GM23338 (cell line): ENCODE measurements around the gene ERGIC3. TPM values are rescaled to one million over a fixed set of nuclear protein-coding genes. Genes with fewer than 3 reads are reported as not detected.

ENCODE experiments used
- ATAC-seq: fragments of 200-7000 bp; cut with Tn5 transposase; 3 replicates; pipeline ENCODE4 v1.9.1; 2020
- DNase-seq: peaks from one replicate; pipeline ENCODE4 v3.0.0-alpha.2; 2015; ENCODE audit warnings: low spot score
- H2AFZ ChIP-seq: fragments of 200-600 bp; sonication (generic); 2 replicates; pipeline ENCODE4 v1.8.0; 2016; ENCODE audit warnings: antibody characterized with exemption, mild to moderate bottlenecking, moderate library complexity
- H3F3A ChIP-seq: fragments of 200-600 bp; sonication (generic); replicated peaks from 2 replicates; pipeline ENCODE4 v1.8.0; 2017; ENCODE audit warnings: antibody characterized with exemption, mixed run types, low read depth
- H3K27ac ChIP-seq: fragments of 200-600 bp; sonication (generic); 2 replicates; pipeline ENCODE4 v1.6.1; 2016; ENCODE audit warnings: low read depth
- H3K27me3 ChIP-seq: fragments of 200-600 bp; sonication (generic); 2 replicates; pipeline ENCODE4 v1.8.0; 2016; ENCODE audit warnings: mild to moderate bottlenecking, mixed run types, moderate library complexity; ENCODE audit not compliant: insufficient read depth
- H3K36me3 ChIP-seq: fragments of 200-600 bp; sonication (generic); 2 replicates; pipeline ENCODE4 v1.8.0; 2016; ENCODE audit warnings: mild to moderate bottlenecking; ENCODE audit not compliant: insufficient read depth
- H3K4me1 ChIP-seq: fragments of 200-600 bp; sonication (generic); 2 replicates; pipeline ENCODE4 v1.8.0; 2016; ENCODE audit warnings: mild to moderate bottlenecking, moderate library complexity; ENCODE audit not compliant: insufficient read depth
- H3K4me2 ChIP-seq: fragments of 200-600 bp; sonication (generic); 2 replicates; pipeline ENCODE4 v1.7.1; 2017; ENCODE audit warnings: mixed run types
- H3K4me3 ChIP-seq: fragments of 200-600 bp; sonication (generic); 2 replicates; pipeline ENCODE4 v1.6.1; 2016; ENCODE audit warnings: mixed run types
- H3K79me2 ChIP-seq: fragments of 200-600 bp; sonication (generic); replicated peaks from 2 replicates; pipeline ENCODE4 v1.8.0; 2017; ENCODE audit warnings: mild to moderate bottlenecking; ENCODE audit not compliant: insufficient read depth
- H3K9me2 ChIP-seq: fragments of 200-600 bp; sonication (generic); 2 replicates; pipeline ENCODE4 v1.8.0; 2017; ENCODE audit not compliant: insufficient read depth
- H4K20me1 ChIP-seq: fragments of 200-600 bp; sonication (generic); replicated peaks from 2 replicates; pipeline ENCODE4 v1.8.0; 2017; ENCODE audit warnings: mild to moderate bottlenecking; ENCODE audit not compliant: insufficient read depth
- H3K27ac Mint-ChIP-seq: 2 replicates; pipeline ENCODE4 v1.8.0; 2020; ENCODE audit warnings: inconsistent platforms, mild to moderate bottlenecking, moderate library complexity, mixed read lengths
- H3K27me3 Mint-ChIP-seq: 3 replicates; pipeline ENCODE4 v1.8.0; 2022; ENCODE audit warnings: low read depth, mild to moderate bottlenecking, moderate library complexity, mixed read lengths, inconsistent platforms; ENCODE audit not compliant: insufficient read depth, poor library complexity
- H3K36me3 Mint-ChIP-seq: 3 replicates; pipeline ENCODE4 v1.8.0; 2021; ENCODE audit warnings: low read depth, mild to moderate bottlenecking, inconsistent platforms, moderate library complexity, mixed read lengths
- H3K4me1 Mint-ChIP-seq: 3 replicates; pipeline ENCODE4 v1.8.0; 2020; ENCODE audit warnings: mild to moderate bottlenecking, inconsistent platforms, mixed read lengths
- H3K4me3 Mint-ChIP-seq: 3 replicates; pipeline ENCODE4 v1.8.0; 2021; ENCODE audit warnings: moderate library complexity, mild to moderate bottlenecking, inconsistent platforms, mixed read lengths
- H3K9me3 Mint-ChIP-seq: 3 replicates; pipeline ENCODE4 v1.8.0; 2020; ENCODE audit warnings: moderate library complexity, mild to moderate bottlenecking, inconsistent platforms, mixed read lengths
- CREB1 ChIP-seq: fragments of 250-450 bp; sonication (Bioruptor Pico); IDR thresholded peaks from 2 replicates; pipeline ENCODE4 v1.5.0; 2020; ENCODE audit warnings: low read depth, mild to moderate bottlenecking, moderate library complexity
- EZH2 ChIP-seq: fragments of 200-600 bp; sonication (generic); IDR thresholded peaks from one replicate; pipeline ENCODE4 v1.8.0; 2017; ENCODE audit warnings: antibody characterized with exemption, mild to moderate bottlenecking, low read depth; ENCODE audit not compliant: unreplicated experiment
- EZH2phosphoT487 ChIP-seq: fragments of 200-600 bp; sonication (generic); IDR thresholded peaks from one replicate; pipeline ENCODE4 v1.8.1; 2018; ENCODE audit warnings: antibody characterized with exemption; ENCODE audit not compliant: unreplicated experiment
- JUNB ChIP-seq: IDR thresholded peaks from one replicate; pipeline ENCODE4 v1.6.1; 2016; ENCODE audit warnings: antibody characterized with exemption; ENCODE audit not compliant: unreplicated experiment
- NANOG ChIP-seq: IDR thresholded peaks from 2 replicates; pipeline ENCODE4 v1.6.1; 2016; ENCODE audit warnings: antibody characterized with exemption, borderline replicate concordance
- POLR2AphosphoS5 ChIP-seq: IDR thresholded peaks from 2 replicates; pipeline ENCODE4 v1.6.1; 2016; ENCODE audit warnings: antibody characterized with exemption, low read depth
- STAT1 ChIP-seq: IDR thresholded peaks from one replicate; pipeline ENCODE4 v1.6.1; 2016; ENCODE audit warnings: antibody characterized with exemption; ENCODE audit not compliant: unreplicated experiment
- ZNF114 ChIP-seq: fragments of 250-450 bp; sonication (Bioruptor Pico); IDR thresholded peaks from 2 replicates; pipeline ENCODE4 v1.5.0; 2020; ENCODE audit warnings: mild to moderate bottlenecking, moderate library complexity
- ZNF331 ChIP-seq: fragments of 250-450 bp; sonication (Bioruptor Pico); IDR thresholded peaks from 2 replicates; pipeline ENCODE4 v1.5.0; 2020; ENCODE audit warnings: low read depth, mild to moderate bottlenecking, moderate library complexity
- polyA plus RNA-seq: library from polyadenylated mRNA; unstranded; fragments of >200 nt; fragmentation: Nextera tagmentation; extraction: Ambion mirVana; gene quantifications from 2 replicates; pipeline ENCODE4 v1.2.1, GENCODE V29; 2016
- total RNA-seq: library from RNA; depleted of rRNA; stranded (reverse); fragments of >200 nt; shearing (Covaris generic); gene quantifications from 2 replicates; pipeline ENCODE4 v1.2.3, GENCODE V29; 2014
- TF ChIP-seq, protein P1 (sequence below), 2 experiments: fragments of 200-600 bp in 1 of 2; sonication (generic) in 1 of 2; conservative IDR thresholded peaks; 2 replicates each; pipeline versions ENCODE4 v1.5.1 to v1.6.1; 2016 to 2017; ENCODE audit warnings: antibody characterized with exemption in 2 of 2, low read depth in 2 of 2, mild to moderate bottlenecking in 2 of 2, moderate library complexity in 1 of 2
- TF ChIP-seq, protein P2 (sequence below): IDR thresholded peaks from one replicate; pipeline ENCODE4 v1.6.1; 2018; ENCODE audit warnings: antibody characterized with exemption; ENCODE audit not compliant: unreplicated experiment
- TF ChIP-seq, protein P3 (sequence below): IDR thresholded peaks from 2 replicates; pipeline ENCODE4 v1.6.1; 2016; ENCODE audit warnings: antibody characterized with exemption
- TF ChIP-seq, protein P4 (sequence below): fragments of 250-450 bp; sonication (Bioruptor Pico); IDR thresholded peaks from 2 replicates; pipeline ENCODE4 v1.5.0; 2020; ENCODE audit warnings: mild to moderate bottlenecking, moderate library complexity

Gene ERGIC3
- total and polyA plus RNA-seq, 2 experiments from 2014 or later, result 139 to 147 TPM

DNA sequence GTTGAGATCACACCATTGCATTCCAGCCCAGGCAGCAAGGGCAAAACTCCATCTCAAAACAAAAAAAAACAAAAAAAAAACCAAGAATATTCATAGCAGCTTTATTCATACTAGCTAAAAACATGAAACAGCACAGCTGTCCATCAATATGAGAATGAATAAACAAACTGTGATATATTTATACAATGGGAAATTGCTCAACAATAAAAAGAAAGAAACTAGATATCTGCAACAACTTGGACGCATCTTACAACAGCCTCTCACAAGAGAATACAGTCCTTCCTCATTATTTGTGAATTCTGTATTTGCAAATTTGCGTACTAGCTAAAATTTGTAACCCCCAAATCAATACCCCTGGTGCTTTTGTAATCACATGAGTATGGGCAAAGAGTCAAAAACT, 45.6 kb downstream of the ERGIC3 start:
- no peaks in the 10 kb centered on the region for H3K36me3 ChIP-seq
- ATAC-seq, result no peak
- Mint-ChIP-seq H3K9me3 (no peaks in the 10 kb centered on the region; the same call in 2 of the 3 replicates), H3K4me3 (no peak overlapping the region), H3K27me3 (peaks cover 3% of the 10 kb centered on the region), H3K27ac (no peak overlapping the region), H3K4me1 (peaks cover 2% of the 10 kb centered on the region; the same call in 2 of the 3 replicates), H3K36me3 (no peaks in the 10 kb centered on the region)
- no peaks in the 10 kb centered on the region for H4K20me1 ChIP-seq
- H3K27me3 ChIP-seq, result no peaks in the 10 kb centered on the region
- no peak overlapping the region for H3K4me3 ChIP-seq
- TF ChIP-seq, protein P1, sequence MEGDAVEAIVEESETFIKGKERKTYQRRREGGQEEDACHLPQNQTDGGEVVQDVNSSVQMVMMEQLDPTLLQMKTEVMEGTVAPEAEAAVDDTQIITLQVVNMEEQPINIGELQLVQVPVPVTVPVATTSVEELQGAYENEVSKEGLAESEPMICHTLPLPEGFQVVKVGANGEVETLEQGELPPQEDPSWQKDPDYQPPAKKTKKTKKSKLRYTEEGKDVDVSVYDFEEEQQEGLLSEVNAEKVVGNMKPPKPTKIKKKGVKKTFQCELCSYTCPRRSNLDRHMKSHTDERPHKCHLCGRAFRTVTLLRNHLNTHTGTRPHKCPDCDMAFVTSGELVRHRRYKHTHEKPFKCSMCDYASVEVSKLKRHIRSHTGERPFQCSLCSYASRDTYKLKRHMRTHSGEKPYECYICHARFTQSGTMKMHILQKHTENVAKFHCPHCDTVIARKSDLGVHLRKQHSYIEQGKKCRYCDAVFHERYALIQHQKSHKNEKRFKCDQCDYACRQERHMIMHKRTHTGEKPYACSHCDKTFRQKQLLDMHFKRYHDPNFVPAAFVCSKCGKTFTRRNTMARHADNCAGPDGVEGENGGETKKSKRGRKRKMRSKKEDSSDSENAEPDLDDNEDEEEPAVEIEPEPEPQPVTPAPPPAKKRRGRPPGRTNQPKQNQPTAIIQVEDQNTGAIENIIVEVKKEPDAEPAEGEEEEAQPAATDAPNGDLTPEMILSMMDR (conservative IDR thresholded peaks at IDR 0.05; ENCODE audit: low read depth in 2 of 2), result no peak
- no peak for TF ChIP-seq ZNF331 (CRISPR knock-in tag)
- no peak for TF ChIP-seq EZH2phosphoT487
- TF ChIP-seq CREB1 (CRISPR knock-in tag), result no peak
- TF ChIP-seq NANOG, result no peak
- TF ChIP-seq POLR2AphosphoS5, result no peak
- no peak for TF ChIP-seq JUNB
- TF ChIP-seq, protein P2, sequence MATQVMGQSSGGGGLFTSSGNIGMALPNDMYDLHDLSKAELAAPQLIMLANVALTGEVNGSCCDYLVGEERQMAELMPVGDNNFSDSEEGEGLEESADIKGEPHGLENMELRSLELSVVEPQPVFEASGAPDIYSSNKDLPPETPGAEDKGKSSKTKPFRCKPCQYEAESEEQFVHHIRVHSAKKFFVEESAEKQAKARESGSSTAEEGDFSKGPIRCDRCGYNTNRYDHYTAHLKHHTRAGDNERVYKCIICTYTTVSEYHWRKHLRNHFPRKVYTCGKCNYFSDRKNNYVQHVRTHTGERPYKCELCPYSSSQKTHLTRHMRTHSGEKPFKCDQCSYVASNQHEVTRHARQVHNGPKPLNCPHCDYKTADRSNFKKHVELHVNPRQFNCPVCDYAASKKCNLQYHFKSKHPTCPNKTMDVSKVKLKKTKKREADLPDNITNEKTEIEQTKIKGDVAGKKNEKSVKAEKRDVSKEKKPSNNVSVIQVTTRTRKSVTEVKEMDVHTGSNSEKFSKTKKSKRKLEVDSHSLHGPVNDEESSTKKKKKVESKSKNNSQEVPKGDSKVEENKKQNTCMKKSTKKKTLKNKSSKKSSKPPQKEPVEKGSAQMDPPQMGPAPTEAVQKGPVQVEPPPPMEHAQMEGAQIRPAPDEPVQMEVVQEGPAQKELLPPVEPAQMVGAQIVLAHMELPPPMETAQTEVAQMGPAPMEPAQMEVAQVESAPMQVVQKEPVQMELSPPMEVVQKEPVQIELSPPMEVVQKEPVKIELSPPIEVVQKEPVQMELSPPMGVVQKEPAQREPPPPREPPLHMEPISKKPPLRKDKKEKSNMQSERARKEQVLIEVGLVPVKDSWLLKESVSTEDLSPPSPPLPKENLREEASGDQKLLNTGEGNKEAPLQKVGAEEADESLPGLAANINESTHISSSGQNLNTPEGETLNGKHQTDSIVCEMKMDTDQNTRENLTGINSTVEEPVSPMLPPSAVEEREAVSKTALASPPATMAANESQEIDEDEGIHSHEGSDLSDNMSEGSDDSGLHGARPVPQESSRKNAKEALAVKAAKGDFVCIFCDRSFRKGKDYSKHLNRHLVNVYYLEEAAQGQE, result no peak
- TF ChIP-seq, protein P3, sequence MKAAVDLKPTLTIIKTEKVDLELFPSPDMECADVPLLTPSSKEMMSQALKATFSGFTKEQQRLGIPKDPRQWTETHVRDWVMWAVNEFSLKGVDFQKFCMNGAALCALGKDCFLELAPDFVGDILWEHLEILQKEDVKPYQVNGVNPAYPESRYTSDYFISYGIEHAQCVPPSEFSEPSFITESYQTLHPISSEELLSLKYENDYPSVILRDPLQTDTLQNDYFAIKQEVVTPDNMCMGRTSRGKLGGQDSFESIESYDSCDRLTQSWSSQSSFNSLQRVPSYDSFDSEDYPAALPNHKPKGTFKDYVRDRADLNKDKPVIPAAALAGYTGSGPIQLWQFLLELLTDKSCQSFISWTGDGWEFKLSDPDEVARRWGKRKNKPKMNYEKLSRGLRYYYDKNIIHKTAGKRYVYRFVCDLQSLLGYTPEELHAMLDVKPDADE, result no peak
- no peak for TF ChIP-seq STAT1
- no peak for TF ChIP-seq EZH2
- TF ChIP-seq, protein P4, sequence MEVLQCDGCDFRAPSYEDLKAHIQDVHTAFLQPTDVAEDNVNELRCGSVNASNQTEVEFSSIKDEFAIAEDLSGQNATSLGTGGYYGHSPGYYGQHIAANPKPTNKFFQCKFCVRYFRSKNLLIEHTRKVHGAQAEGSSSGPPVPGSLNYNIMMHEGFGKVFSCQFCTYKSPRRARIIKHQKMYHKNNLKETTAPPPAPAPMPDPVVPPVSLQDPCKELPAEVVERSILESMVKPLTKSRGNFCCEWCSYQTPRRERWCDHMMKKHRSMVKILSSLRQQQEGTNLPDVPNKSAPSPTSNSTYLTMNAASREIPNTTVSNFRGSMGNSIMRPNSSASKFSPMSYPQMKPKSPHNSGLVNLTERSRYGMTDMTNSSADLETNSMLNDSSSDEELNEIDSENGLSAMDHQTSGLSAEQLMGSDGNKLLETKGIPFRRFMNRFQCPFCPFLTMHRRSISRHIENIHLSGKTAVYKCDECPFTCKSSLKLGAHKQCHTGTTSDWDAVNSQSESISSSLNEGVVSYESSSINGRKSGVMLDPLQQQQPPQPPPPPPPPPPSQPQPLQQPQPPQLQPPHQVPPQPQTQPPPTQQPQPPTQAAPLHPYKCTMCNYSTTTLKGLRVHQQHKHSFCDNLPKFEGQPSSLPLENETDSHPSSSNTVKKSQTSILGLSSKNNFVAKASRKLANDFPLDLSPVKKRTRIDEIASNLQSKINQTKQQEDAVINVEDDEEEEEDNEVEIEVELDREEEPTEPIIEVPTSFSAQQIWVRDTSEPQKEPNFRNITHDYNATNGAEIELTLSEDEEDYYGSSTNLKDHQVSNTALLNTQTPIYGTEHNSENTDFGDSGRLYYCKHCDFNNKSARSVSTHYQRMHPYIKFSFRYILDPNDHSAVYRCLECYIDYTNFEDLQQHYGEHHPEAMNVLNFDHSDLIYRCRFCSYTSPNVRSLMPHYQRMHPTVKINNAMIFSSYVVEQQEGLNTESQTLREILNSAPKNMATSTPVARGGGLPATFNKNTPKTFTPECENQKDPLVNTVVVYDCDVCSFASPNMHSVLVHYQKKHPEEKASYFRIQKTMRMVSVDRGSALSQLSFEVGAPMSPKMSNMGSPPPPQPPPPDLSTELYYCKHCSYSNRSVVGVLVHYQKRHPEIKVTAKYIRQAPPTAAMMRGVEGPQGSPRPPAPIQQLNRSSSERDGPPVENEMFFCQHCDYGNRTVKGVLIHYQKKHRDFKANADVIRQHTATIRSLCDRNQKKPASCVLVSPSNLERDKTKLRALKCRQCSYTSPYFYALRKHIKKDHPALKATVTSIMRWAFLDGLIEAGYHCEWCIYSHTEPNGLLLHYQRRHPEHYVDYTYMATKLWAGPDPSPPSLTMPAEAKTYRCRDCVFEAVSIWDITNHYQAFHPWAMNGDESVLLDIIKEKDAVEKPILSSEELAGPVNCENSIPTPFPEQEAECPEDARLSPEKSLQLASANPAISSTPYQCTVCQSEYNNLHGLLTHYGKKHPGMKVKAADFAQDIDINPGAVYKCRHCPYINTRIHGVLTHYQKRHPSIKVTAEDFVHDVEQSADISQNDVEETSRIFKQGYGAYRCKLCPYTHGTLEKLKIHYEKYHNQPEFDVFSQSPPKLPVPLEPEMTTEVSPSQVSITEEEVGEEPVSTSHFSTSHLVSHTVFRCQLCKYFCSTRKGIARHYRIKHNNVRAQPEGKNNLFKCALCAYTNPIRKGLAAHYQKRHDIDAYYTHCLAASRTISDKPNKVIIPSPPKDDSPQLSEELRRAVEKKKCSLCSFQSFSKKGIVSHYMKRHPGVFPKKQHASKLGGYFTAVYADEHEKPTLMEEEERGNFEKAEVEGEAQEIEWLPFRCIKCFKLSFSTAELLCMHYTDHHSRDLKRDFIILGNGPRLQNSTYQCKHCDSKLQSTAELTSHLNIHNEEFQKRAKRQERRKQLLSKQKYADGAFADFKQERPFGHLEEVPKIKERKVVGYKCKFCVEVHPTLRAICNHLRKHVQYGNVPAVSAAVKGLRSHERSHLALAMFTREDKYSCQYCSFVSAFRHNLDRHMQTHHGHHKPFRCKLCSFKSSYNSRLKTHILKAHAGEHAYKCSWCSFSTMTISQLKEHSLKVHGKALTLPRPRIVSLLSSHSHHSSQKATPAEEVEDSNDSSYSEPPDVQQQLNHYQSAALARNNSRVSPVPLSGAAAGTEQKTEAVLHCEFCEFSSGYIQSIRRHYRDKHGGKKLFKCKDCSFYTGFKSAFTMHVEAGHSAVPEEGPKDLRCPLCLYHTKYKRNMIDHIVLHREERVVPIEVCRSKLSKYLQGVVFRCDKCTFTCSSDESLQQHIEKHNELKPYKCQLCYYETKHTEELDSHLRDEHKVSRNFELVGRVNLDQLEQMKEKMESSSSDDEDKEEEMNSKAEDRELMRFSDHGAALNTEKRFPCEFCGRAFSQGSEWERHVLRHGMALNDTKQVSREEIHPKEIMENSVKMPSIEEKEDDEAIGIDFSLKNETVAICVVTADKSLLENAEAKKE (CRISPR knock-in tag), result no peak
- TF ChIP-seq ZNF114 (CRISPR knock-in tag), result no peak
- no peaks in the 10 kb centered on the region for H3K79me2 ChIP-seq
- H3F3A ChIP-seq, result 0 out of 2 replicates have a peak, but pooled peaks cover 7% of the 10 kb centered on the region
- H3K4me2 ChIP-seq, result no peak overlapping the region
- H3K27ac ChIP-seq, result no peak overlapping the region
- H2AFZ ChIP-seq, result no peak overlapping the region
- peaks cover 6% of the 10 kb centered on the region; the same call in 1 of the 2 replicates for H3K4me1 ChIP-seq
- no peak for DNase-seq
- H3K9me2 ChIP-seq, result no peaks in the 10 kb centered on the region
